GM18907 (cell line): ENCODE measurements around the gene ATCAY.
"Not testable (repeated sequence)": the region's sequence is repeated elsewhere in the genome, so short reads cannot be mapped to it uniquely, and the experiment has no call there.

Experiments
- ATAC-seq: cut with Tn5 transposase; IDR thresholded peaks from one replicate; pipeline ENCODE4 v1.9.1; 2021; ENCODE audit warnings: mild to moderate bottlenecking, moderate library complexity; ENCODE audit not compliant: unreplicated experiment

Gene ATCAY

GRCh38 chr19:3898426-3898825, 17.9 kb downstream of the ATCAY start:
- ATAC-seq: no peak

DNA sequence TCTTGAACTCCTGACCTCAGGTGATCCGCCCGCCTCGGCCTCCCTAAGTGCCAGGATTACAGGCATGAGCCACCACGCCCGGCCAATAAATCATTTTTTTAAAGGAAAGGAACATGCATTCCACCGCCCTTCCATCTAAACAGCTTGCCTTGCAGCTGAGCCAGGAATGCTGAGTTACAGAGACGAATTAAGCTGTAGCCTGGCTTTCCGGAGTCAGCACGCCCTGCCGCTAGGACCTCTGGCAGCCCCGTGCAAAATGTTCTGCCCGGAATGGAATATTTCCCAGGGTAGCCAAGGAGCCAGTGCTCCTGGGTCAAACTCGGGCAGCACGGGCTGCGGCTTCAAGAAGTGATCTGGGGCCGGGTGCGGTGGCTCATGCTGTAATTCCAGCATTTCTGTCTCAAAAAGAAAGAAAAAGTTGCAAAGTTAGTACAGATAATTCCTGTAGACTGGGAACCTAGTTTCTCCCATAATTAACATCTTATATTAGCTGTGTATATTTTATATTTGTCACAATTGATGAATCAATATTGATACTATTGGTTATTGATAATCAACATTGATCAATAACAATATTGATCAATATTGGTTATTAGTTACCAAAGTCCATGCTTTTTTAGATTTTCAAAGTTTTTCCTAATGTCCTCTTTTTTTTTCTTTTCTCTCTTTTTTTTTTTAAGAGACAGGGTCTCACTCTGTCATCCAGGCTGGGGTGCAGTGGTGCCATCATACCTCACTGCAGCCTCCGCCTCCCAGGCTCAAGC, 19.2 kb downstream of the ATCAY start:
- no peak for ATAC-seq

DNA sequence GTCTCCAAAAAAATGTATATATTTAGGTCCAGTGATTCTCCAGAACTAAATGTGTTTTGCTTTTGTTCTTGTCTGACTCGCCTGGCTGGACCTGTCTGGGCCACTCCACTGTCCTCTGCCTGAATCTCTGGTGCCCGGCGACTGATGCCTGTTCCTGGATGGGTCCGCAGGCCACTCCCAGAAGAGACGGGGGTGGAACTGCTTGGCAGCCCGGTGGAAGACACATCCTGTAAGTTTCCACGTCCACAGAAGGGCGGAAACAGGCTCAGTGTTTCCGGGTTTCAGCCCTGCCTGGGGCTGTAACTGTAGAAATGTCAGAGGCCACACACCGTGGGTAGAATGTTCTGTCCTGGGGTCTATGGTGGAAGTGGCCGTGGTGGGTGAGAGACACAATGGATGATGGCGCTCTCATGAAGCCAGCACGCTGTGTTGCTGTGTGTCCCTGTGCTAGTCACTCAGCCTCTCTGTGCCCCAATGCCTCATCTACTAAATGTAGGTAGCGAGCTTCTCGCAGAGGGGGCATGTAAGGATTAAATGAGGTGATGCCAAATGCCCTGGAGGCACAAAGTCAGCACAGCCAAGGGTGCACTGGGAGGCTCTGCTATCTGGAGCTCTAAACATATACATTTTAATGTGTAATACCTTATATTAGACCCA, 22.0 kb downstream of the ATCAY start:
- ATAC-seq: no peak

GRCh38 chr19:3904233-3904632, 23.7 kb downstream of the ATCAY start:
- ATAC-seq: no peak

DNA sequence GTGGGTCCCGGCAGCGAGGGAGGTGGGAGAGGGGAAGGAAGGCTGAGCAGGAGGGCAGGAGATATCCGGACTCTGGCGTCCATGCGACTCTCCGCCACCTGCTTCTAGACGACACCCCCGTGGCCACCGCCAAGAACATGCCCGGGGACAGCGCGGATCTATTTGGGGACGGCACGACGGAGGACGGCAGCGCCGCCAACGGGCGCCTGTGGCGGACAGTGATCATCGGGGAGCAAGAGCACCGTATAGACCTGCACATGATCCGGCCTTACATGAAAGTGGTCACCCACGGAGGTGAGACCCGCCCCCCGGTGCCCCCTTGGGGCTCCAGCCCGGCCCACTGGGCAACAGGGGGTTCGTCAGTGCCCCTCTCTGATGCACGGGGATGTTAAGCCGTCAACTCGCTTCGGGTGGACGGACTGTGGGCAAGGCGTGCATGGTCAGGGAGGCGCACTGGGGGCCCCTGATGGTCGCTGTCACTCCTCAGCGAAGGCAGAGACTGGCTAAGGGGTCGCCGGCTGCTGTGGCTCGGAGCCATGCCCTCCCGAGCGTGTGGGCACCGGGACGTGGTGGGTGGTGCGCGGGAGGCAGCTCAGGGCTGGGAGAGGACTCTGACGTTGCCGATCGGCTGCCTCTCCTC, 27.3 kb downstream of the ATCAY start:
- no peak for ATAC-seq

DNA sequence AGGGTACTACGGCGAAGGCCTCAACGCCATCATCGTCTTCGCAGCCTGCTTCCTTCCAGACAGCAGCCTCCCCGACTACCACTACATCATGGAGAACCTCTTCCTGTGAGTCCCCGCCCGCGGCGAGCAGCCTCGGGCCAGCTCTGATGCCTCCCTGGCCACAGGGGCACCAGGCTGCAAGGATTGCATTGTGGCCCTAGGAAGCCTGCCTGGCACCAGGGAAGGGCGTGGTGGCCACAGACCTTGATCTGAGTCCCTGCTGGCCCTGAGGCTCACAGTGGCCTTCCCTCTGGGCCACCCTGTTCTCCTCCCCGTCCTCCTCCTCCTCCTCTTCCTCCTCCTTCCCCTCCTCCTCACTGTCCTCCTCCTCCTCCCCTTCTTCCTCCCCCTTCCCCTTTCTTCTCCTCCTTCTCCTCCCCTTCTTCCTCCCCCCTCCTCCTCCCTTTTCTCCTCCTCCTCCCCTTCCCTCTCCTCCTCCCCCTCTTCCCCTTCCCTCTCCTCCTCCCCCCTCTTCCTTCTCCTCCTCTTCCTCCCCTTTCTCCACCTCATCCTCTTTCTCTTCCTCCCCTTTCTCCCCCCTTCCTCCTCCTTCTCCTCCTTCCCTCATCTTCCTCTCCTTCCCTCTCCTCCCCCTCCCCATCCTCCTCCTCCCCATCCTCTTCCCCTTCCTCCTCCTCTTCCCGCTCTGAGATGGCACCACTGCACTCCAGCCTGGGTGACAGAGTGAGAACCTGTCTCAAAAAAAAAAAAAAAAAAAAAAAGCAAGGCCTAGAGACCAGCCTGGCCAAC, 28.0 kb downstream of the ATCAY start:
- no peak for ATAC-seq

GRCh38 chr19:3910105-3910504, 29.6 kb downstream of the ATCAY start:
- ATAC-seq: no peak

- ATAC-seq: no peak
These were observed 33.7 kb downstream of the ATCAY start for GRCh38 chr19:3914199-3914598.

GRCh38 chr19:3916033-3916432, 35.5 kb downstream of the ATCAY start:
- ATAC-seq: no peak

DNA sequence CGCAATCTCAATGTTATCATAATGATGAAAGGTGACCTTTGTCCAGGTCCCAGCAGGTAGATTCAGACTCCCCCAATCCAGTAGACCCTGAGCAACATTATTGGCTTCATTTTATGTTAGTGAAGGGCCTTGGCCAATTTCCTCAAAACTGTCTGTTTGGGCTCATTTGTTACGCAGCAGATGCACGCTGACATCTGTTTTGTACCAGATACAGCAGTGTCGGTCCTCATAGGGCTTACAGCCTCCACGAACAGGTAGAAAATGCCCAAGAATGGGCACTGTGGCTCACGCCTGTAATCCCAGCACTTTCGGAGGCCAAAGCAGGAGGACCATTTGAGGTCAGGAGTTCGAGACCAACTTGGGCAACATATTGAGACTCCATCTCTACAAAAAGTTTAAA, 39.3 kb downstream of the ATCAY start:
- no peak for ATAC-seq

GRCh38 chr19:3923096-3923758, 42.7 kb downstream of the ATCAY start:
- ATAC-seq: no peak

DNA sequence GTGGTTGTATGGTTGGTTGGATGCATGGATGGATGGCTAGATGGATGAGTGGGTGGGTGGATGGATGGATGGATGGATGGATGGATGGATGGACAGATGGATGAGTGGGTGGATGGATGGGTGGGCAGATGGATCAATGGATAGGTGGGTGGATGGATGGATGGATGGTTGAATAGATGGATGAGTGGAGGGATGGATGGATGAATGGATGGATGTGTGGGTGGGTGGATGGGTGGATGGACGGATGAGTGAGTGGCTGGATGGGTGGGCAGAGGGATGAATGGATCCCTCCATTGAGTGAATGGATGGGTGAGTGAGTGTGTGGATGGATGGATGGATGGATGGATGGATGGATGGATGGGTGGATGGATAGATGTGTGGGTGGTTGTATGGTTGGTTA, 43.4 kb downstream of the ATCAY start:
- no peak for ATAC-seq

DNA sequence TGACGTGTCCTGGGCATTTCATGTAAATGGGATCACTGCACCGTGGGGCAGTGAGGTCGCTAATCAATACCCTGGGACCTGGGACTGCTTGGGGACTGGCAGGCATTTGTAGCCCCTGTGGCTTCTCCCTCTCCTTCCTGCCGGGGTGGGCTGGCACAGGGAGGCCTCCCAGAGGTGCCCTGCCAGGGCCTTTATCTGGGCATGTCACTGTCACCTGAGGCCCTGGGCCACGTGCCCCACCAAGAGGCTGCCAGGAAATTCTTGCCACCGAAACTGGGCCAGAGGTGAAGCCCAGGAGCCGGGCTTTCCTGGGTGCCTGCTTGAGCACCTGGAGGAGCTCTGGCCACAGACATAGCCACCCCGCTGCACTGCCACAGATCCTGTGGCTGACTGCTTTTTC, 50.6 kb downstream of the ATCAY start:
- no peak for ATAC-seq

GRCh38 chr19:3932931-3933810, 52.7 kb downstream of the ATCAY start, which contains the start of gene NMRK2:
Gene NMRK2, plus strand, starts transcription at chr19:3933069. Its CDS starts 603 bp downstream, at chr19:3933672.
- no peak for ATAC-seq

DNA sequence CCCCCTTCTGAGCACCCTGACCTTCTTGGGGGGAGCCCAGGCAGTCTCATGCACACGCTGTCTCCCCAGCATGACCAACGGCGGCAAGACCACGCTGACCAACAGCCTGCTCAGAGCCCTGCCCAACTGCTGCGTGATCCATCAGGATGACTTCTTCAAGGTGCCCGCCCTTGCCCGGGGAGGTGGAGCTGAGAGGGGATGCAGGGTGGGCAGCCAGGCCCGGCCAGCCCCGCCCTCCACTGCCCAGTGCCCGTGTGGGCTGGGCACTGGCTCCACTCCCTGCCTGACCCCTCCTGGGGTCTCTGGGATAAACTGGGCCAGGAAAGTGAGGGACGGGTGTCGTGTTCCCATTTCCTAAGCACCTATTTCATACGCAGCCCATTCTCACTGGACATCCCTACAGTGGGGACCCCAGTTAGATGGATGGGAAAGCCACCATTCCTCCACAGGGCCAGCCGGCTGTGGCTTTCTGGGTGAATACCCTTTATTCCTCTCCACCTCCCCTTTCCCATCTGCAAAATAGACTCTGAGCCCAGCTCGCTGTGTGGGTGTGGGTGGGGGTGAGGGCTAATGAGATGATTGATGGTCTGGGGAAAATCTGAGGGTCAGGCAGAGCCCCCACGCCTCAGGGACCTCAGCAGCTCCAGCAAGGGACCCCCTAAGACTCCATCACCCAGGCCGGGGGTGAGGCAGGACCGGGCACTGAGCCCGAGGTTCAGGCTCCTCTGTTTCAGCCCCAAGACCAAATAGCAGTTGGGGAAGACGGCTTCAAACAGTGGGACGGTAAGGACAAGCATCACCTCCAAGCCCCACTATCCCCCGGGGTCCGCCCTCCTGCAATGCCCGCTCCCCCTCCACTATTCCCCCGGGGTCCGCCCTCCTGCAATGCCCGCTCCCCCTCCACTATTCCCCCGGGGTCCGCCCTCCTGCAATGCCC, 56.3 kb downstream of the ATCAY start:
- ATAC-seq: no peak

- not testable (repeated sequence) for ATAC-seq
These were observed 57.9 kb downstream of the ATCAY start for GRCh38 chr19:3938300-3938950.

GRCh38 chr19:3942790-3943409, 62.4 kb downstream of the ATCAY start:
- ATAC-seq: no peak
